GM12891 (cell line): ENCODE measurements around the gene TASP1.
"Not testable (repeated sequence)": the region's sequence is repeated elsewhere in the genome, so short reads cannot be mapped to it uniquely, and the experiment has no call there.

Experiments
- DNase-seq: peaks from one replicate; pipeline ENCODE4 v3.0.0; 2011; ENCODE audit warnings: low spot score; ENCODE audit not compliant: insufficient read length
- FAIRE-seq: peaks from 2 replicates; lab custom pipeline; 2011; peaks lifted over from hg19 to GRCh38; lab: Jason Lieb, UNC
- PAX5 ChIP-seq: IDR thresholded peaks from 2 replicates; pipeline ENCODE4 v1.6.1; 2011; ENCODE audit warnings: low read length, moderate library complexity, mild to moderate bottlenecking; ENCODE audit not compliant: insufficient read depth, severe bottlenecking
- POLR2A ChIP-seq: IDR thresholded peaks from 2 replicates; pipeline ENCODE4 v1.6.1; 2011; ENCODE audit warnings: low read depth, low read length, control low read depth
- POLR2AphosphoS5 ChIP-seq: IDR thresholded peaks from 2 replicates; pipeline ENCODE4 v1.6.1; 2011; ENCODE audit warnings: low read depth, low read length, control low read depth
- POU2F2 ChIP-seq: IDR thresholded peaks from 2 replicates; pipeline ENCODE4 v1.6.1; 2011; ENCODE audit warnings: low read depth, mild to moderate bottlenecking, control low read depth, low read length, moderate library complexity
- SPI1 ChIP-seq: IDR thresholded peaks from 2 replicates; pipeline ENCODE4 v1.6.1; 2011; ENCODE audit warnings: low read depth, low read length, control low read depth
- TAF1 ChIP-seq: IDR thresholded peaks from 2 replicates; pipeline ENCODE4 v1.6.1; 2011; ENCODE audit warnings: low read depth, low read length, control low read depth

Gene TASP1

DNA sequence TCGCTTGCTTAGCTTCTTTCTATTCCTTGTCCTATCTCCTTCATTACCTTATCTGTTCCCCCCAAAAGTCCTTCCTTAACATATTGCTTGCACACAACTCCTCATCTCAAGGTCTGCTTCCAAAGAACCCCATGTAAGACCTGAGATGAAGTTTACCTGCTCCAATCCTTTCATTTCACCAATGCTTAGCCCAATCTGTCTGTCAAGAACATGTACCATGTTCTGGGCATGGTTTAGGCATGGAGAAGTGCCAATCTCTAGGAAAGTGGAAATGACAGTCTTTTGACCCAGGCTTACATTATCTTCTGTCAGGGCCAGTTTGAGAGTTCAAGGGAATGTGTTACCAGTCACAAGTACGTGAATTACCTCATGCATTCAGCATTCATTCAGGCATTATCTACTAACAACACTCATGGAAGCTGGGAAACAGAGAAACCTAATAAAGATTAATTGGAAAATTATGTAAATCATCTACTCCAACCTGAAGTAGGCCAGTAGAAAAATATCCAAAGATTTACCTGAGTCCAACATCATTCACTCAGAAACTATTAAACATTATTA, 15.8 kb upstream of the TASP1 start:
- no peak for TF ChIP-seq POLR2AphosphoS5
- no peak for TF ChIP-seq POU2F2
- no peak for TF ChIP-seq SPI1
- TF ChIP-seq TAF1 = no peak
- TF ChIP-seq PAX5 = no peak
- TF ChIP-seq POLR2A = no peak
- FAIRE-seq = no peak
- DNase-seq = no peak

- FAIRE-seq (no peak), DNase-seq (no peak)
- TF ChIP-seq POU2F2 (no peak), POLR2A (no peak), TAF1 (no peak), POLR2AphosphoS5 (no peak), PAX5 (no peak), SPI1 (no peak)
Observed at GRCh38 chr20:13650474-13650873, 11.7 kb upstream of the TASP1 start.

GRCh38 chr20:13648291-13649228, 9.8 kb upstream of the TASP1 start:
- DNase-seq (no peak), FAIRE-seq (no peak)
- TF ChIP-seq POU2F2 (no peak), TAF1 (no peak), POLR2AphosphoS5 (no peak), SPI1 (peak; percentile 46), PAX5 (no peak), POLR2A (no peak)

GRCh38 chr20:13644010-13644409, 5.3 kb upstream of the TASP1 start:
- FAIRE-seq (no peak), DNase-seq (no peak)
- no peak for TF ChIP-seq SPI1
- TF ChIP-seq PAX5 = no peak
- TF ChIP-seq TAF1 = no peak
- no peak for TF ChIP-seq POLR2AphosphoS5

DNA sequence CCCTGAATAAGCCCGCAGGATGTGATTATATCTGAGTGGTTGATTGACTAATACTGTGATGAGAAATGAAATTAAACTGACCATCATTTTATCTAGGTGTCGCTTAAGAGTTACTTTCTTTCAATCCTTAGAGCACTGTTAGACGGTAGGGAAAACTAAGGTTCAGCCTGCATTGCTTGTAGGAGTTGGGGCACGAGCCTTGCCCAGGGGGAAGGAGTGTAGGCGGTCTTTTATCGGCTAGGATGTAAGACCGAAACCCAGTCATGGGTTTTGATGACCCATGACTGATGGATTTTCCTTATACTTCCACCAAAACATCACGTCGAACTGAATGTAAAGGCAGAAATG, 392 bp upstream of the TASP1 start:
- no peak for FAIRE-seq
- DNase-seq = no peak
- TF ChIP-seq POLR2A (no peak), TAF1 (no peak), POLR2AphosphoS5 (no peak), SPI1 (no peak), POU2F2 (no peak)

GRCh38 chr20:13638162-13638495, 603 bp downstream of the TASP1 start:
- no peak for DNase-seq
- TF ChIP-seq POU2F2 (no peak), PAX5 (no peak), SPI1 (no peak), TAF1 (no peak), POLR2AphosphoS5 (no peak), POLR2A (no peak)
- FAIRE-seq = no peak

DNA sequence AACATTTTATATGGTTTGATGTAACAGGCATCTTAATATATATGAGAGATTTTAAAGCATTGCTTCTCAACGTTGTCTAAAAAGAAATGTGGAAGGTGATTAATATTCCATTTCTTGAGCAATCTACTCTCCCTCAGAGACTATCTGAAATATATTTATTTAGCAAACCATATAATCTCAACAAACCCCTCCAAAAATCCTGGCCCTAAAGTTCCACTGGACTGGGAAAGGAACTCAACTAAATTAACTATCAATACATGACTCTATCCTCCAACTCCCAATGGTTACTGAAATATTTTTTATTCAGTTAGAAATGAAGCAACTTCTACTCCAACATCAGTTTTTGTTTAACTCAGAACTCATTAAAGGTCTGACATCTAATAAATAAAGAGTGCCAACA, 6.3 kb downstream of the TASP1 start:
- FAIRE-seq = no peak
- TF ChIP-seq POLR2A (no peak), POU2F2 (no peak), SPI1 (no peak), POLR2AphosphoS5 (no peak), TAF1 (no peak)

GRCh38 chr20:13627525-13627924, 11.2 kb downstream of the TASP1 start:
- not testable (repeated sequence) for DNase-seq, FAIRE-seq

More for the DNA sequence above, 6.3 kb downstream of the TASP1 start:
- no peak for DNase-seq

- TF ChIP-seq PAX5 (no peak), POU2F2 (no peak), TAF1 (no peak), POLR2AphosphoS5 (no peak), POLR2A (no peak), SPI1 (no peak)
- FAIRE-seq = no peak
- DNase-seq = no peak
Observed at GRCh38 chr20:13626724-13627123, 12.0 kb downstream of the TASP1 start.

- no peak for TF ChIP-seq PAX5
- TF ChIP-seq TAF1 = no peak
- TF ChIP-seq SPI1 = no peak
- TF ChIP-seq POLR2A = no peak
- TF ChIP-seq POU2F2 = no peak
- FAIRE-seq (no peak), DNase-seq (no peak)
Observed at GRCh38 chr20:13625304-13625979, 13.3 kb downstream of the TASP1 start.

DNA sequence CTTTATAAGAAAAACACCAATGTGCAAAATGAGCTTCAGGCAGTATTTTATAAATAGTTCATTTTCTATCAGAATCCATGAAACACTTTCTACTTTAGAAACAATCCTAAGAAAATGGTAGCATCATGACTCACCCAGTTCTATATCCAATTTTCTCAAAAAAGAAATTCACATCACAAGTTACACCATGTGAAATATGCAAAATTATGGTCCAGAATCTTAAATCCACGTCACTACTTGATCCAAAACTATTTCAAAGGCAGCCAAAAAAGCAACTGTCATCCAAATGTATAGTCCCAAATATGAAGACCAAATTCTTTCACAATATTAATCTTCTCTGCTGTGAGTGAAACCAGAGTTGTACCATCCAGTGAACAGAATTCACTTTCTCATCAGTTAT, 19.3 kb downstream of the TASP1 start:
- FAIRE-seq = not testable (repeated sequence)

DNA sequence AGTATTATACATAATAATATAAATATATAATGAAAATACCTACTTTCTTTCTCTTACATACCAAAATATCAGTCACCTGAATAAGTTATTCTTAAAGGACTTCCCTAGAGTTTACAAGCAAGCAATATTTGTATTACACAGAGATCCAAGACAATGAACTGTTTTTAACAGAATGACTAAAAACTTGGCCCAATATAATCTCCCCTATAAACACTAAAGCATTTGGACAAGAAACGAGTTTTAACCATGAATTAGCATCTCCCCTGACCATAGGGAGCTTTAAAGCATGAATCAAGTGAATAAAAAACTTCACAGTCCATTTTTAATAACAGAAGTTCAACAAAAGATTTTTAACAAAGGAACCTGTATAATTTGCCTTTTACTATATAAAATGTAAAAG, 20.3 kb downstream of the TASP1 start:
- not testable (repeated sequence) for FAIRE-seq, DNase-seq

More for the DNA sequence above, 19.3 kb downstream of the TASP1 start:
- DNase-seq = not testable (repeated sequence)

DNA sequence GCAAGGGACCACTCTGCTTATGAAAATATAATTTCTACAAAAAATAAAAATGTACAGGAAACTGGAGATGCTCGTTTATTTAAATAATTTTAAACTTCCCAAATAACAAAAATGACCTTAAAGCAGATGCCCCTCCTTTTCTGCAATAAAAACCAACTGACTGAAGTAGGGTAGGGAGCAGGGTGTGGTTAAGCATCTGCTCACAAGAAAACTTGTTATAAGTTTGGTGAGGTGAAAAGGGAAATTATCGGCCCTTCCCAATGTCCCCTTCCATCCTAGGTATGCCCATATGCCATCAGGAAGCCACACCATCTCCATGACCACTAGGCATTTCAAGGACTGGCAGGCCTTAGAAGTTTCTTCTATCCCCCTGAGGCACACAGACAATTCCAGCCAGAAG, 21.1 kb downstream of the TASP1 start:
- FAIRE-seq, DNase-seq: not testable (repeated sequence)

- DNase-seq, FAIRE-seq: not testable (repeated sequence)
Observed at GRCh38 chr20:13616713-13617112, 22.0 kb downstream of the TASP1 start.
